HepG2 (cell line): ENCODE measurements around the gene SLC50A1. TPM values are rescaled to one million over a fixed set of nuclear protein-coding genes. Genes with fewer than 3 reads are reported as not detected.
A peak's percentile ranks its signal among the peaks of the same experiment; 100 is the strongest.

ENCODE experiments used
- AKAP8 ChIP-seq: sonication (generic); formaldehyde crosslinking; IDR thresholded peaks from 2 replicates; pipeline ENCODE4 v1.5.1; 2020; ENCODE audit warnings: mild to moderate bottlenecking, missing genetic modification reagents
- CBX2 ChIP-seq, 2 experiments: fragments of 200-600 bp in 1 of 2; sonication (generic); formaldehyde crosslinking in 1 of 2; IDR thresholded peaks; 2 replicates each; pipeline versions ENCODE4 v1.7.0 to v1.8.1; 2018 to 2022; ENCODE audit warnings: low read depth in 2 of 2, low read length in 1 of 2, mild to moderate bottlenecking in 1 of 2, missing genetic modification reagents in 1 of 2
- CC2D1A ChIP-seq: sonication (generic); formaldehyde crosslinking; IDR thresholded peaks from 2 replicates; pipeline ENCODE4 v1.8.1; 2023; ENCODE audit warnings: mild to moderate bottlenecking, missing genetic modification reagents
- DNMT3B ChIP-seq: conservative IDR thresholded peaks from 2 replicates; pipeline ENCODE4 v1.6.1; 2016; ENCODE audit warnings: missing biosample characterization, control low read depth
- ETS1 ChIP-seq: sonication (generic); formaldehyde crosslinking; IDR thresholded peaks from 2 replicates; pipeline ENCODE4 v1.4.0; 2020; ENCODE audit warnings: missing genetic modification reagents
- JUND ChIP-seq: sonication (generic); formaldehyde crosslinking; IDR thresholded peaks from 2 replicates; pipeline ENCODE4 v1.8.0; 2022; ENCODE audit warnings: mild to moderate bottlenecking, missing genetic modification reagents
- KDM2A ChIP-seq: sonication (generic); formaldehyde crosslinking; IDR thresholded peaks from 2 replicates; pipeline ENCODE4 v1.4.0; 2020; ENCODE audit warnings: low read depth, missing genetic modification reagents, borderline replicate concordance
- KLF12 ChIP-seq: sonication (generic); formaldehyde crosslinking; IDR thresholded peaks from 2 replicates; pipeline ENCODE4 v1.4.0; 2020; ENCODE audit warnings: missing genetic modification reagents, borderline replicate concordance
- MYC ChIP-seq: sonication (generic); formaldehyde crosslinking; IDR thresholded peaks from 2 replicates; pipeline ENCODE4 v1.9.0; 2021; ENCODE audit warnings: missing genetic modification reagents, borderline replicate concordance
- NFE2L1 ChIP-seq: sonication (generic); formaldehyde crosslinking; IDR thresholded peaks from 2 replicates; pipeline ENCODE4 v1.4.0; 2020; ENCODE audit warnings: missing genetic modification reagents, mild to moderate bottlenecking, borderline replicate concordance
- REXO4 ChIP-seq: sonication (generic); formaldehyde crosslinking; IDR thresholded peaks from 2 replicates; pipeline ENCODE4 v1.8.0; 2022; ENCODE audit warnings: missing genetic modification reagents, mild to moderate bottlenecking, borderline replicate concordance
- RORA ChIP-seq: sonication (generic); formaldehyde crosslinking; IDR thresholded peaks from 2 replicates; pipeline ENCODE4 v1.5.0; 2020; ENCODE audit warnings: mild to moderate bottlenecking, missing genetic modification reagents, moderate library complexity
- ZFP37 ChIP-seq: sonication (generic); formaldehyde crosslinking; IDR thresholded peaks from 2 replicates; pipeline ENCODE4 v1.4.0; 2020; ENCODE audit warnings: missing genetic modification reagents, borderline replicate concordance
- ZFP91 ChIP-seq: sonication (generic); formaldehyde crosslinking; IDR thresholded peaks from 2 replicates; pipeline ENCODE4 v1.9.0; 2022; ENCODE audit warnings: missing genetic modification reagents, mild to moderate bottlenecking, borderline replicate concordance
- ZFYVE20 ChIP-seq: sonication (generic); formaldehyde crosslinking; IDR thresholded peaks from 2 replicates; pipeline ENCODE4 v1.8.0; 2023; ENCODE audit warnings: low read depth, mild to moderate bottlenecking, moderate library complexity, missing genetic modification reagents, borderline replicate concordance
- ZNF18 ChIP-seq: sonication (generic); formaldehyde crosslinking; IDR thresholded peaks from 2 replicates; pipeline ENCODE4 v1.8.0; 2022; ENCODE audit warnings: mild to moderate bottlenecking, missing genetic modification reagents; ENCODE audit not compliant: insufficient replicate concordance
- ZNF260 ChIP-seq: sonication (generic); formaldehyde crosslinking; IDR thresholded peaks from 2 replicates; pipeline ENCODE4 v1.4.0; 2020; ENCODE audit warnings: missing genetic modification reagents, low read depth, mild to moderate bottlenecking, borderline replicate concordance
- ZNF329 ChIP-seq: sonication (generic); formaldehyde crosslinking; IDR thresholded peaks from 2 replicates; pipeline ENCODE4 v1.9.0; 2021; ENCODE audit warnings: low read depth, mild to moderate bottlenecking, missing genetic modification reagents
- ZNF530 ChIP-seq: sonication (generic); formaldehyde crosslinking; IDR thresholded peaks from 2 replicates; pipeline ENCODE4 v1.5.0; 2020; ENCODE audit warnings: low read depth, mild to moderate bottlenecking, missing genetic modification reagents
- ZNF710 ChIP-seq: sonication (generic); formaldehyde crosslinking; IDR thresholded peaks from 2 replicates; pipeline ENCODE4 v1.5.0; 2020; ENCODE audit warnings: mild to moderate bottlenecking, missing genetic modification reagents, borderline replicate concordance
- polyA plus RNA-seq, 8 experiments: library from polyadenylated mRNA; depleted of rRNA in 3 of 8; stranded (reverse) in 7 of 8; unstranded in 1 of 8; fragments of >200 nt; fragmentation: Illumina TruSeq in 4 of 8; extraction: Trizol in 4 of 8; gene quantifications; 2 replicates each; pipeline versions ENCODE4 v1.2.1 to v1.2.3, GENCODE V29; 2011 to 2016; ENCODE audit warnings: low read depth in 4 of 8, missing spikeins in 1 of 8, mixed read lengths in 1 of 8; ENCODE audit not compliant: insufficient read depth in 1 of 8
- total RNA-seq, 5 experiments: library from RNA; depleted of rRNA; stranded (reverse); fragments of >200 nt; fragmentation: Illumina TruSeq; extraction: Trizol; gene quantifications; 2 replicates each; pipeline ENCODE4 v1.2.3, GENCODE V29; 2016; ENCODE audit warnings: low read depth in 1 of 5

The SLC50A1 gene
- total and polyA plus RNA-seq, 2 of the 13 experiments (the other 11 are each of a cell fraction or from before 2014, with no cell fraction given): 22.5 to 46.8 TPM

- TF ChIP-seq ZNF18 (CRISPR knock-in tag): no peak
- no peak for TF ChIP-seq ZNF329
- TF ChIP-seq AKAP8: no peak
- TF ChIP-seq RORA (CRISPR knock-in tag): no peak
- no peak for TF ChIP-seq ZNF530 (CRISPR knock-in tag)
- 0 out of 2 replicates have a peak, but pooled peaks have one; percentile 2 for TF ChIP-seq KLF12 (CRISPR knock-in tag)
- no peak for TF ChIP-seq CBX2 (IDR thresholded peaks at IDR 0.05; ENCODE audit: low read depth, low read length)
- no peak for TF ChIP-seq CBX2 (CRISPR knock-in tag; IDR thresholded peaks at IDR 0.05; ENCODE audit: low read depth)
- TF ChIP-seq ZNF710: no peak
- no peak for TF ChIP-seq ZFP91
- TF ChIP-seq NFE2L1 (CRISPR knock-in tag): no peak
- no peak for TF ChIP-seq DNMT3B (CRISPR knock-in tag)
- TF ChIP-seq REXO4: no peak
- TF ChIP-seq ZNF260 (CRISPR knock-in tag): no peak
- no peak for TF ChIP-seq ETS1 (CRISPR knock-in tag)
- TF ChIP-seq ZFP37 (CRISPR knock-in tag): peak; percentile 17; the same call in 1 of the 2 replicates
- TF ChIP-seq ZFYVE20 (CRISPR knock-in tag): peak; percentile 67; the same call in 1 of the 2 replicates
- no peak for TF ChIP-seq KDM2A (CRISPR knock-in tag)
- TF ChIP-seq CC2D1A (CRISPR knock-in tag): peak; percentile 42; the same call in 1 of the 2 replicates
- no peak for TF ChIP-seq MYC (CRISPR knock-in tag)
- no peak for TF ChIP-seq JUND (CRISPR knock-in tag)
Measured at GRCh38 chr1:155127967-155128754, 7.5 kb upstream of the SLC50A1 start (continued).
